SW 1271 (cell line): ENCODE data around the gene MLYCD.
A peak's percentile ranks its signal among the peaks of the same experiment; 100 is the strongest.

Source experiments
- DNase-seq, 2 experiments: peaks; one replicate each; lab custom pipeline; 2025; lab: John Stamatoyannopoulos, UW

The MLYCD gene

GRCh38 chr16:83925957-83926725 is 27.2 kb downstream of the MLYCD start:
- DNase-seq: no peak

- DNase-seq: peak; percentile 48 to 77
These were observed 27.9 kb downstream of the MLYCD start for GRCh38 chr16:83926726-83927397.

GRCh38 chr16:83928341-83929055 is 29.6 kb downstream of the MLYCD start:
- DNase-seq: no peak

- DNase-seq: no peak
These were observed 31.1 kb downstream of the MLYCD start for GRCh38 chr16:83929811-83930555.

GRCh38 chr16:83930730-83931500 is 32.0 kb downstream of the MLYCD start:
- DNase-seq: no peak

- DNase-seq: no peak
These were observed 32.6 kb downstream of the MLYCD start for GRCh38 chr16:83931556-83931955.

GRCh38 chr16:83932304-83932703 is 33.4 kb downstream of the MLYCD start:
- DNase-seq: no peak

- no peak for DNase-seq
These were observed 34.2 kb downstream of the MLYCD start for GRCh38 chr16:83932955-83933673.

- DNase-seq: no peak
These were observed 35.2 kb downstream of the MLYCD start for GRCh38 chr16:83933885-83934683.

GRCh38 chr16:83934684-83934977 is 35.7 kb downstream of the MLYCD start:
- no peak for DNase-seq

GRCh38 chr16:83935005-83935857 is 36.3 kb downstream of the MLYCD start:
- no peak for DNase-seq

GRCh38 chr16:83935858-83936255 is 36.9 kb downstream of the MLYCD start:
- no peak for DNase-seq

GRCh38 chr16:83936581-83937165 is 37.8 kb downstream of the MLYCD start:
- DNase-seq: no peak

GRCh38 chr16:83937267-83937666 is 38.4 kb downstream of the MLYCD start:
- no peak for DNase-seq

- DNase-seq: no peak
These were observed 39.3 kb downstream of the MLYCD start for GRCh38 chr16:83937922-83938885.

GRCh38 chr16:83939266-83939855 is 40.4 kb downstream of the MLYCD start:
- DNase-seq: no peak

- DNase-seq: no peak
These were observed 41.2 kb downstream of the MLYCD start for GRCh38 chr16:83940119-83940518.
